Stimulated activated CD8-positive, alpha-beta memory T cell treated with anti-CD3 and anti-CD28 coated beads, Interleukin-12 subunit alpha, Interleukin-12 subunit beta, amount 100 ng/mL, for 24 hours (primary cell): ENCODE data around the gene CLEC11A.
A peak's percentile ranks its signal among the peaks of the same experiment; 100 is the strongest.

Experiments
- DNase-seq: peaks from one replicate; pipeline ENCODE4 v3.0.0-alpha.2; 2020; ENCODE audit errors: extremely low read depth

The CLEC11A gene, protein sequence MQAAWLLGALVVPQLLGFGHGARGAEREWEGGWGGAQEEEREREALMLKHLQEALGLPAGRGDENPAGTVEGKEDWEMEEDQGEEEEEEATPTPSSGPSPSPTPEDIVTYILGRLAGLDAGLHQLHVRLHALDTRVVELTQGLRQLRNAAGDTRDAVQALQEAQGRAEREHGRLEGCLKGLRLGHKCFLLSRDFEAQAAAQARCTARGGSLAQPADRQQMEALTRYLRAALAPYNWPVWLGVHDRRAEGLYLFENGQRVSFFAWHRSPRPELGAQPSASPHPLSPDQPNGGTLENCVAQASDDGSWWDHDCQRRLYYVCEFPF

DNA sequence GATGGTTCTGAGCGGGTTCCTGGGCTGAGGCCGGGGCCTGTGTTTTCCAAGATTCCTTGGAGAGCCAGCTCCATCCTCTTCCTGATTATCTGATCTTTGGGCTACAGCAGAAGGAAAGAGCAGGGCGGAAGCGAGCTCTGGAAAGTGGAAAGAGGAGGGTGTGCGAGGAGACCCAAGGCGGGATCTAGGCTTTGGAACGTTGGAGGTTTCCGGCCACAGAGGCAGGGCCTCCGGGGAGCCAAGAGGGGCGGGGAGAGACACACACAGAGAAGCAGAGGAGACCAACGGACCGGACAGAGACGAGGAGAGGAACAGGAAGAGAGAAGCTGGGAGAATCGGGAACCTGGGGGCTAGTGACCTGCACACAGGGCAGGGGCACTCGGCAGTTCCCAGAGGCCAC is at the start of gene CLEC11A:
Gene CLEC11A, plus strand, starts transcription at position 296 of the 400 bp plus-strand sequence. CDS start 162 bp downstream, outside the sequence.
- DNase-seq: no peak

DNA sequence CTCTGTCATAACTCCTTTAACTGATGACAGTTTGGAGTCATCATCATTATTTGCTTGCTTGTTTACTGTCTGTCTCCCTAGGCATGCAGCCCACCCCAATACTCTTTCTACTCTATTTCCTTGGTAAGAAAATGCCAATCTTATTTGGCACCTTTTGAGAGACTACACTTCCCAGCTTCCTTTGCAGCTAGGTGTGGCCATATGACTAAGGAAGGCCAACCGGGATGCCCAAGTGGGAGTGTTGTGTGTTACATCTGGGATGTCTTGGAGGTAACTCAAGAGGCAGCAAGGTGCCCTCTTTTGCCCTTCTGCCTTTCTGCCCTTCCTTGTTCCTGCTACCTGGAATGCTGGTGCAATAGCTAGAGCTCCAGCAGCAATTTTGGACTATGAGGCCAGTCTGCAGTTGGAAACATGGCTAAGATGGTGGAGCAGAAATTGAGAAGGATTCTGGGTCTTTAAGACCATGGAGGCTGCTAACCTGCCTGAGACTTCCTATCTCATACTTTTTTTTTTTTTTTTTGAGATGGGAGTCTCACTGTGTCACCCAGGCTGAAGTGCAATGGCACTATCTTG is 46.5 kb upstream of the CLEC11A start:
- DNase-seq: no peak

DNA sequence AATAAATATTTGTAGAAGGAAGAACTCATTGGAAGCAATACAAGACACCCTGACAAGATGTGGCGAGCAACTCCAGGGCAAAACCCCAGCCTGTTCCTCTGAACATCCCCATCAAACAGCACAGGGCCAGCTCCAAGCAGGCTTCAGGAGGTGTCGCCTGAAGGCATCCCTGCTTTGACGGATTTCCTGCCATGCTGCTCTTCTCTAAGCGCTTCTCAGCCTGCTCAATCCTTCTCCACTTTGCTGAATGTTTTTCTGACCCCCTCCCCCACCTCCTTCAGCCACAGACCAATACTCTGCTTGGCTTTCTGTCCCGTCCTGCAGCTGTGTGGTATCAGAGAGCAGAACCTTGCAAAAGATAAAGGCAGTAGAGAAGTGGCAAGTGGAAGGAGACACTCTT is 45.5 kb upstream of the CLEC11A start:
- DNase-seq: no peak

DNA sequence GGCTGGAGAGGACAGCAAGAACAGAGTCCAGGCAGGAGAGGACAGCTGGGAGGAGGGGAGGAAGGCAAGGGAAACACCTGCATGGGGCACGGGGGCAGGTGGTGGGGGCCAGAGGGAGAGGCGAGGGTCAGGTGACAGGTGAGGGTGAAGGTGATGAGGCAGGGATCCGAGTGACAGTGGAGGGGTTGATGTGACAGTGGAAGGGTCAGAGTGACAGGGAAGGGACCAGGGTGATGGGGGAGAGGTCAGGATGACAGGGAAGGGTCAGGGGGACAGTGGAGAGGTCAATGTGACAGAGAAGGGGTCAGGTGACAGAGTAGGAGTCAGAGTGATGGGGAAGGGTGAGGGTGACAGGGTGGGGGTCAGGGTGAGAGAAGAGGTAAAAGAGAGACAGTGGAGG is 44.8 kb upstream of the CLEC11A start:
- no peak for DNase-seq

DNA sequence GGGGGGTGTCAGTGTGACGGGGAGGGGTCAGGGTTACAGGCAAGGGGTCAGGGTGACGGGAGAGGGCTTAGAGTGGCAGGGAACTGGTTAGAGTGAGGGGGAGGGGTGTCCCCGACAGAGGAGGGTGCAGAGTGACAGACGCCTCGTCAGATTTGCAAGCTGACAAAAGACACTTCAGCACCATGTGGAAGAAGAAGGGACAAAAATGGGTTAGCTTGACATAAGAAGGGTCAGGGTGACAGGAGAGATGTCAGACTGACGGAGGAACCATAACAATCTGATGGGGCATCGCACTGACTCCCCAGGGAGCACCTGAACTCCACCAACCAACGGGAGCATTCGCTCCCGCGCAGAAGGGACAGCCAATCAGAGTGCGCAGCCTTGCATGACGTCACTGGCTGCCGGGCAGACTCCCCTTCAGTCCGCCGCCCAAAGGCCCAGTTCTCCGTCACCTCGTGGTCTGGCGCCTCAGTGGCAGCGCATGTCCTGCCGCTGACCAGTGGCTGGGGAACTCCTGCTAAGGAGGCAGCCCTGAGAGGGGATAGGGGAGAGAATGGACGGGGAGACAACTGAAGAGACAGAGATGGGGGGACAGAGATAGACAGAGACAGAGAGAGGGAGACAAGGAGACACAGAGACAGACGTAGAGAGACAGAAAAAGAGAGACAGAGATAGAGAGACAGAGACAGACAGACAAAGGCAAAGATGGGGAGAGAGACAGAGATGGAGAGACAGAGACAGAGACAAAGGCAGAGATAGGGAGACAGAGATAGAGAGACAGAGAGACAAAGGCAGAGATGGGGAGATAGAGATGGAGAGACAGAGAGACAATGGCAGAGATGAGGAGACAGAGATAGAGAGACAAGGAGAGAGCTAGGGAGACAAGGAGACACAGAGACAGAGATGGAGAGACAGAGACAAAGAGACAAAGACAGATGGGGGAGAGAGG is 43.7 kb upstream of the CLEC11A start:
- peak; percentile 33 for DNase-seq

DNA sequence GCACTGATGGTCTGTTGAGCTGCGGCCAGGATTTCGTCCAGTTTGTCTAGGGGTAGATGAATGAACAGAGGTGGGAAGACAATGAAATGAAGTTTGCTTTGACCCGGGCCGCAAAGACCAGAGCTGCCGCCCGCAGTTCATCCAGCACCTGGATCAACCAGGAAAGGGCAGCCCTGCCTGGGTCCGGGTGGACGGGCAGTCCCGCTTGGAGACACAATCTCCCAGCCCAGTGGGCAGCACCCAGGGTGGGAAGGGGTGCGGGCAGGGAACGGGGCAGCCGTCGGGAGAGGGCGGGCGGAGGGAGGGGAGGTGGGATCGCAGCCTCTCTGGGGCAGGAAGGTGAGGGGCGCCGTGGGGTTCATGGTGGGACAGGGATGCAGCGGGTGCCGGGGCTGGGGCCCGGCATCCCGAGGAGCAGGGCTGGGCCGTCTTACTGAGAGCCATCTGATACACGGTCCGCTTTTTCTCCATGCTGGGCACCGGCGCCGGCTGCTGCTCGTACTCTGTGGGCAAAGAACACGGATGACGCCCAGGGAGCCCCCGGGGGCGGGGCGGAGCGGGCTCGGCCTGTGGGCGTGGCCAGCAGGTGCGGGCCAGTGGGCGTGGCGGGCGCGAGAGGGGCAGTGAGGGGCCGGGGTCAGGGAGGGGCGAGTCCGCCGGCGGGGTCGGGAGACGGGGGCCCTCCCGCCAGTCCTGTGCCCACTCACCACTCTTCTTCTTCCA is 36.7 kb upstream of the CLEC11A start:
- DNase-seq: no peak

DNA sequence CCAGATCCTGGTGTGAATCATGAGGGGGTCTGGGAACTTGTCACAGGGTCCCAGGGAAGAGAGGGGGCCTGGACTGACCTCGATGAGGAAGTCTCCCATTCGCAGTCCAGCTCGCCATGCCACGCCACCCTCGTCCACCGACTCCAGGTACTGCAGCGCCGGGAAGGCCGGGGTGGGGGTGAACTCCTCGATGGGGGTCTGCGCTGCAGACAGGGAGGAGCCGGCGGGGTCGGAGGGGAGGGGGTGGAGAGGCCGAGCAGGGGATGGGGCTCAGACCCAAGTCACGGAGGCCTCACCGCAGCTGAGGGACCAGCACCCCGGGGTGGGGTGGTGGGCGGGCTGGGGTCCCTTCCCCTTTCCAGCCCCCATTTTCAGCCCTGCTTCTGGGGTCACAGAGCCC is 34.4 kb upstream of the CLEC11A start:
- no peak for DNase-seq

DNA sequence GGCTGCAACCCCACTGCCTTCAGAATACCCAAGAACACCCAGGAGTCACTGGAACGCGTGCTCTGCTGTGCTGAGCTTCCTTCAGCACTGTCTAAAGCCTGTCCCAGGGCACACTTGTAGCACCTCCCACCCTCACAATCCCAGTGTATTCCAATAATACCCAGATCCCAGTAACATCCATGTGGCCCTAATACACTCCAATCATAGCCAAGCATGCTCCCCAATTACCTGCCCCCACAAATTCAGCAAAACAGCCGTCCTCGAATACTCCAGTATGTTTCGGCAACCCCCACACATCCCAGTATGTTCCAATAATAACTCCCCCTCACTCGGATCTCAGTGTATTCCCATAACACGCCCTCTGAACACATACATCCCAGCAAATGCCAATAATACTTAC is 32.7 kb upstream of the CLEC11A start:
- DNase-seq: no peak

DNA sequence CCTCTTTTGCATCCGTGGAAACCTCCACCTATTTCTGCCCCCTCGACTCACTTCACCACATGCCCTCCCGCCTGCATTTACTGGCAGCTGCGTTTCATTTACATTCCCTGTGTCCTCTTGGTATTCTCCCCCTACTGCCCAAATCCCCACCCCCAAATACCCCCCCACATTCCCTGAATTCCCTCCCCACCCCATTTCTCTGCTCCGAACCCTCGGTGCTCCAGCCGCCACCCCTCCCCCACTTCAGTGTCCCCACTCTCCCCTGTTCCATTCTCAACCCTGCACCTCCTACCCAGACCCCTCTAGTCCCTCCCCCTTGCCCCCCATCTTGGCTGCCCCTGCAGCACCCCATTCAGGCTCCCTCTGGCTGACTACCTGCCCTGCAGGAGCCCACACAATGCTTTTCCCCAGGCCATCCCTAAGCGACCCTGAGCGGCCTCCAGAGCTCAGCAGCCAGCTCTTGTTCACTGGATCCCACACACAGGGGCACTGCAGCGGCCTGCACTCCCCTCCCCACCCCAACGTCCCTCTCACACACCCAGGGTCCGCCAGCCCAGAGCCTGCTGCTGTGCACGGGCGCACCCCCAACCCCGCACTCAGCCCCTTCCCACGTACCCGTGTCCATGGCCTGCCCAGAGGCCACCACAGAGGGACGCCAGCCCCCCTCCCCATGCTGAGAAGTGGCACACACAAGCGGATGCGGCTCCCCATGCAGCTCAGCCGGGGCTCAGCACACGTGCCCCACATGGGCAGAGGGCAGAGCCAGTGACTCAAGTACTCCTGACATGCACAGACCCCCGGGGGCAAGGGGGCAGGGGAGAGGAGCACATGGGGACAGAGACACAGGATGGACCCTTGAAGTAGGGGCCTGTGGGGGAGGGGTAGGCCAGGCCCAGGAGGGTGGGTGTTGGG is 29.8 kb upstream of the CLEC11A start:
- DNase-seq: no peak

DNA sequence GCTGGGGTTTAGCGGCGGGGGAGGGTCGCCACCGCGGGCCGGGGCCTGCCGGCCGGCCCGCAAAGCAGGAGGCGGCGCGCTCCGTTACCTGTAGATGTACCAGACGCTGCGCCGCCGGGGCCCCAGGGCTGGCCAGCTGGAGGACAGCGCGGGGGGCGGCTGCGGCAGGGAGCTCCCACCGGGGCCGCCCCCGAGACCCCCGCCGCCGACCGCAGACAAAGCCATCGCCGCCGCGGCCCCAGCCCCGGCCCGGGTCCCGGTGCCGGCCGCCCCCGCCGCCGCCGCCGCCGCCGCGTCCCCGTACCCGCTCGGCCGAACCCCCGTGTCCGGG is 28.4 kb upstream of the CLEC11A start:
- no peak for DNase-seq

DNA sequence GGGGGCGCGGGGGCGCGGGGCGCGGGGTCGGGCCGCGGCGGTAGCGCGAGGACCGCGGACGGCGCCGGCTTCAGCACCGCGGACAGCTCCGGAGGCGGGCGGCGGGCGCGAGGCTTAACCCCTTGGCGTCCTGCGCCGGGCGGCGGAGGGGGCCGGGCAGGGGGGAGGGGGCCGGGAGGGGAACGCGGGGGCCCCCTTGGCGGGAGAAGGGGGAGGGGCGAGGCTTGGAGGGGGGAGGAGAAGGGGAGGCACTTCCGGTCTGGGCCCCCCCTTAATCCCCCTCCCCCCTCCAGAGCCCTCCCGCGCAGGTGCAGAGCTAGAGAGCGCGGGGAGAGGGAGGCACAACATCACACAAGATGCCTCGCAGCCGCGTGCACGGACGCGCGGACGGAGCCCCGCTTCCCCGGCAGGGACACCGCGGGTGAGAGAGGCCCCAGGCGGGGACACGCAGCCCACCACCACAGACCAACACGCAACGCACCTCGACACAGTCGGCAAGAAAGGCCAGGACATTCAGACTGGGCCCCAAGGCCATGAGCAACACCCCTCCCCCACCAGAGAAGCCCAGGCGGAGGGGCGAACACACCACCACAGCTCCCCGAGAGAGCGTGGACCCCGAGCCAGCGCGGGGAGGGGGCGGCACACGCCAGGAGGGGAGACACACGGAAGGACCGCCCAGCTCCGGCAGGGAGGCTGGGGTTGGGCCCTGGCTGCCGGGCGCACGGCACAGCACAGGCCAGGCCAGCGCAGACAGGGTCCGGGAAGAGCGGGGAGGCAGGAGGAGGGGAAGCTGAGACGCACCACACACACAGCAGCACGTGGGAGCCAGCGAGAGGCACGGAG is 27.7 kb upstream of the CLEC11A start:
- DNase-seq: no peak

DNA sequence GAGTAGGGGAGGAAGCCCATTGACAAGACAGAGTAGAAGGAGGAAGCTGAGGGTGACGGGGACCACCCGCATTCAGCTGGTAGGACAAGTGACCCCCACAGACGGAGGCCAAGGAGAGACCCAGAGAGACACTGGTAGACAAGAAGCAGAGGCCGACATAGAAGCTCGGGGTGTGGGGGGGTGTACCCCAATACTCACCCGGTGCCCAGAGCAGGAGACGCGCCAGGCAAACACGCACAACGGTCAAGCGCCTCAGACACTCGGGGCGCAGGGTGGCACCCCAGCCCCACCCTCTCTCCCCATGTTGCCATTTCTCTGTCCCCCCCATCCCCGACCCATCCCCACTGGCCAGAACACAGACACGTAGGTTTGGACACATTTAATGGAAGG is 27.1 kb upstream of the CLEC11A start:
- DNase-seq: no peak

DNA sequence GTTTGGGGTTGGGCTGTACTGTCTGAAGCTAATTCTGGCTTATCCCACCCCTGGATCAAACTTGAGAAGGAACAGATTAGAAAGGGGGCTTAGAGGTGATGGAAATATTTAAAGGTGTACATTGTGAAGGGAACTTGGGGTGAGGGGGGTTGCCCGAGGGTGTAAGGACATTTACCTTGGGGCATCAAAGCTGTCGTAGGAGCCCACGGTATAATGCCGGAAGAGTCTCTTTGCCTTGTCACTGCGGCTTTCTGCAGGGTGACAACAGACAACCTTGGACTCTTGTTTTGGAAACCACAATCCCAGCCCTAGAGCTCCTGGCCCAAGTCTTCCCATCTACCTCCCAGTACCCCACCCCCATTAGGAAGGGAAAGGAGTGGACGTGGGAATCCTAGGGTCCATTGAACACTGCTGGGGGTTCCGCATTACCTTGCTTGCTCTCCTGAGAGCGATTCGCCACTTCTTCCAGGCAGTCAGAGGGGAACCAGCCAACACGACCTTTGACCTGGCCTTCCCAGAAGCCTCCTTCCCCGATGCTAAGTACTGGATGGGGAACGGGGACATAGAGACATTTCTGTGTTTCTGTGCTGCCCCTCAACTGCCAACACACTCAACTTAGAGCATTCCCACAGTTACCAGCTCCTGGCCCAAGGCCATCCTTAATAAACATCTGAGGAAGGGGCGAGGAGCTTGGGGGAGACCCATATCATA is 25.6 kb upstream of the CLEC11A start:
- DNase-seq: no peak

DNA sequence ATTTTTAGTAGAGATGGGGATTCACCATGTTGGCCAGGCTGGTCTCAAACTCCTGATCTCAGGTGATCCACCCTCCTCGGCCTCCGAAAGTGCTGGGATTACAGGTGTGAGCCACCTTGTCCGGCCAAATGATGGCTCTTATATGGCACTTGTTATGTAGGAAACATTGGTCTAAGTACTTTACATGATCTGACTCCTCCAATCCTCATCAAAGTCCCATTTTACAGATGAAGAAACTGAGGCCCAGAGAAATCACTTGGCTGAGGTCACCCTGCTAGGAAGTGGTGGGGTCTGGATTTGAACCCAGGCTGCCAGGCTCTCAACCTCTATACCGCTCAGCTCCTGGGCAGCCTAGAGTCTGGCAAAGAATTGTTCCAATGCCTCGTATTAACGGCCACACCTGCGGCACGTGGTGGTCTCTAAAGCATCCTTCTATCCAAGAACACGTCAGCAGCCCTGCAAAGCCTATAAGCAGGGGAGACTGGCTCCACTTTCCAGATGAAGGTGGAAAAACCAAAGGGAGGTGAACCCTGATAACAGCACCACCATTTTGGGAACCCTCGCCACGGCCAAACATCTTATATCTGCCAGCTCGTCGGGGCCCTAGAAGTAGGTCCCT is 21.7 kb upstream of the CLEC11A start:
- DNase-seq: no peak

DNA sequence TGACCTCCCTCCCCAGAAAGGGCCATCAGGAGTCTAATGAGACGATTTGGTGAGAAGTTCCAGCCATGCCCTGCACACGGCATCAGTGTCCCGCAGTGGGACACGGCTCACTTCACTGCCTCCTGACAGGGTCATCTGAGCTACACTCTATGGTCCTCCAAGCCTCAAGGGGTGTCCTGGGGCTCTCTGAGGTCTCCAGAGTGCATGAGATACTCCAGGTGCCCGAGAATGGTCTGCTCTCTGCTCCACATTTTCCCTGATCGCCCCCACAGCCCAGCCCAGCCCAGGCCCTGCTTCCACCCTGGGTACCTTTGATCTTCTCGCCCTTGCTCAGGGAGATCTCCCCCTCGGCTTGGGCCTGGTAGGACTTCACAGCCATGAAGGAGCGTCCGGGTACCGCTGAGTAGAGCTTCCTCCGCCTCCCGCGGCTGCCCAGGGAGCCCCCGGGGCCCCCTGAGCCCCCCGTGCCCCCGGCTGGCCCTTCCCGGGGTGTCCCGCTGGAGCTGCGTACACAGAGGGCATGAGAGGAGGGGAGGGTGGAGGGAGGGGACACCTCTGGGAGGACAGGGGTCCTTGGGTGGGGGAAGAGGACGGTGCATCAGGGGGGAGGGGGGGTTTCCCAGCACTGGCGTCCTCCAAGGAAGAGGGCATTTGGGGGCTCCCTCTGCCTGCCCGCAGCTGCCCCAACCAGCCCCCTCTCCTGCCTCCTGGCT is 20.9 kb upstream of the CLEC11A start:
- no peak for DNase-seq

DNA sequence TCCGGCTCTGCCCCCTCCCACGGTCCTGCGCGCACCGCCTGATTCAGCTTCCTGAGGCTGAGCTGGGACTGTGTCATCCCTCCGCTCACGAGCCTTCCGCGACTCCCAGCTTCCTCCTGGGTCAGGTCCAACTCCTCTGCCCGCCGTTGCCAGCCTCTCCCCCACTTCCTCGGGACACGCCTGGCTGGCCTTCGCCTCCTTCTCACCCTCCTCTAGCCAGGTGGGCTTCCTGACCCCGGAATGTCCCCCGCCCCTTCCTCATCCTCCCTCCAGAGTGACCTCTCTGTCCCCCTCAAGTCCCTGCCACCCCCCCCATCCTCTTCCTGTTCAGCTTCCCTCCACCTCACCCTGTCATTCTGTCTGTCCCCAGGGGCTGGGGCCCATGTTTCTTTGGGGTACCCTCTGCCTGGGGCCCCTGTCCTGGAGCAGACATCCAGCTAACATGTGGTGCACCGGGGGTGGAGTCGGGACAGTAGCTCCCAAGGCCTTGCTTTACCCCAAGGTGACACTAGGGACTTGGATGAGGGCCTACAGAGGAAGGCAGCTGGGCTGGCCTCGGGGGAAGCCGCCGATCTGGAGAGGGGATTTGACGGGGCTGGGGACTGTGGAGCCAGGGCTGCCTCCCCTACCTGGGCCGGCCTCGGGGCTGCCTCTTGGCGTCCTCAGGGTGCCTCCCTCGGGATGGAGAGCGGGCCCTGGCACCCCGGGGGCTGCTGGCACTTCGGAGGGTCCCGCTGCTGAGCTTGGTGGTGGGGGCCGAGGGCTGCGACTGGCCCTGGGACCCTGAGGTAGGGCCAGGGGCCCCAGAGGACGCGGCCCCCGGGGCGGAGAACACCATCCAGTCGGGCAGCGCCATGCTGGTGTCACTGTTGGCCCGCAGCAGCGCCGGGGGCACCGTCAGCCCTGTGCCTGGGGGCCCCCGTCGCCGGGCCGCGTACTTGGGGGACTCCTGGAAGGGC is 20.0 kb upstream of the CLEC11A start:
- no peak for DNase-seq
